HG02642 (cell line): Measurements from ENCODE around the gene NGFR.
"Not testable (repeated sequence)": the region's sequence is repeated elsewhere in the genome, so short reads cannot be mapped to it uniquely, and the experiment has no call there.

Source experiments
- ATAC-seq: cut with Tn5 transposase; IDR thresholded peaks from one replicate; pipeline ENCODE4 v1.9.1; 2021; ENCODE audit warnings: mild to moderate bottlenecking; ENCODE audit not compliant: unreplicated experiment, poor library complexity

The NGFR gene

GRCh38 chr17:49530118-49530517, 35.0 kb downstream of the NGFR start:
- ATAC-seq: no peak

GRCh38 chr17:49543860-49544259, 48.8 kb downstream of the NGFR start:
- ATAC-seq: no peak

GRCh38 chr17:49545007-49545660, 50.0 kb downstream of the NGFR start:
- ATAC-seq: no peak

GRCh38 chr17:49545806-49546545, 50.9 kb downstream of the NGFR start:
- no peak for ATAC-seq

- no peak for ATAC-seq
Measured at GRCh38 chr17:49546546-49547535, 51.7 kb downstream of the NGFR start.

GRCh38 chr17:49547566-49547965, 52.5 kb downstream of the NGFR start:
- ATAC-seq: no peak

GRCh38 chr17:49548051-49548505, 53.0 kb downstream of the NGFR start:
- no peak for ATAC-seq

GRCh38 chr17:49548506-49549310, 53.6 kb downstream of the NGFR start:
- no peak for ATAC-seq

- ATAC-seq: no peak
Measured at GRCh38 chr17:49549311-49549605, 54.2 kb downstream of the NGFR start.

GRCh38 chr17:49549691-49550678, 54.9 kb downstream of the NGFR start:
- ATAC-seq: no peak

GRCh38 chr17:49550764-49551163, 55.7 kb downstream of the NGFR start:
- ATAC-seq: not testable (repeated sequence)

- ATAC-seq: no peak
Measured at GRCh38 chr17:49551221-49552069, 56.4 kb downstream of the NGFR start.

- ATAC-seq: no peak
Measured at GRCh38 chr17:49552070-49552751, 57.1 kb downstream of the NGFR start.

- no peak for ATAC-seq
Measured at GRCh38 chr17:49553676-49554335, 58.7 kb downstream of the NGFR start.

GRCh38 chr17:49554694-49555494, 59.8 kb downstream of the NGFR start:
- no peak for ATAC-seq
